Raji (cell line): Measurements from ENCODE around the gene FA2H.

Experiments used
- POLR2A ChIP-seq: IDR thresholded peaks from 2 replicates; pipeline ENCODE4 v1.6.1; 2011; ENCODE audit warnings: low read depth, low read length, control low read depth; ENCODE audit not compliant: insufficient read depth

FA2H gene

DNA sequence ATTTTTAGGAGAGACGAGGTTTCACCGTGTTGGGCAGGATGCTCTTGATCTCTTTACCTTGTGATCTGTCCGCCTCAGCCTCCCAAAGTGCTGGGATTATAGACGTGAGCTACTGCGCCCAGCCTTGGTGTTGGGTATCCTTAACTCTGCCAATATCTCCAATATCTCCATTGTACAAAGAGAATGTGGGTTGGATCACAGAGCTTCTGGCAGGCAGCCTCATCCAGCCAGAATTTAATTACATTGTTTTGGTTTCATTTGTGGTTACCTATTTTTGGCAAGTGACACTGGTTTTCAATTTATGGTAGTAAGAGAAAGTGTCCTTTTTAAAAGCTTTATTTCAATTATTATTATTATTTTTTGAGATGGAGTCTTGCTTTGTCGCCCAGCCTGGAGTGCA lies 93.9 kb downstream of the FA2H start:
- no peak for TF ChIP-seq POLR2A

DNA sequence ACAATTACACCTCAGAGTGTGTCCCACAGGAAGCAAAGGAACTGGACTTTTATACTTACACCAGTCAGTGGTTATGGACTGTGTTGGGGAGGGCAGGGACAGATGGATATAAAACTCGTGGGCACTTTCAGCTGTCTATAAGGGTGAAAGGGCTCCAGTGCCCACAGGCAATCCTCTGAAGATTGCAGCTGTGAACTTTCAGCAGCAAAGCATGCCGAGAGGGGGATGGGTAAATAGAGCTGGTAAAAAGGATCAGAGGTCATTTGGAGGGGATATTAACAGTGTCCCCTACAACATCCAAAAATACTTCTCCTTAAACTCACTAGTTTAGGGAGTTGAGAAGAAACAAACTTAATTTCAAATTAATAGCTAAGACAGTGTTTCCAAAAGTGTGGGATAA lies 94.6 kb downstream of the FA2H start:
- no peak for TF ChIP-seq POLR2A

DNA sequence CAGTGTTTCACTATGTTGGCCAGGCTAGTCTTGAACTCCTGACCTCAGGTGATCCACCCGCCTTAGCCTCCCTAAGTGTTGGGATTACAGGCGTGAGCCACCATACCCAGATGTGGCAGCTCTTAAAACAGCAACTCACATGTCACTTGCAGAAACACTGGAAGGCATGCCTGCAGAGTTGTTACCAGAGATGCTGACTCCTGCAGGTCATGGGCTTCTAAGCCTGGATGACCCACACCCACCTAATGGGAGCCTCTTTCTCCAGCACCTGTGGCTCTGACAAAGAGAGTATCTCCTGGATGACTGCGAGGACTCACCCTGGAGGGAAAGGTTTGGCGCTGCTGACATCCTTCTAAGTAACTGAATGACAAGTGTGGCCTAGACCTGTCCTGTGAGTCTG lies 96.8 kb downstream of the FA2H start:
- no peak for TF ChIP-seq POLR2A

DNA sequence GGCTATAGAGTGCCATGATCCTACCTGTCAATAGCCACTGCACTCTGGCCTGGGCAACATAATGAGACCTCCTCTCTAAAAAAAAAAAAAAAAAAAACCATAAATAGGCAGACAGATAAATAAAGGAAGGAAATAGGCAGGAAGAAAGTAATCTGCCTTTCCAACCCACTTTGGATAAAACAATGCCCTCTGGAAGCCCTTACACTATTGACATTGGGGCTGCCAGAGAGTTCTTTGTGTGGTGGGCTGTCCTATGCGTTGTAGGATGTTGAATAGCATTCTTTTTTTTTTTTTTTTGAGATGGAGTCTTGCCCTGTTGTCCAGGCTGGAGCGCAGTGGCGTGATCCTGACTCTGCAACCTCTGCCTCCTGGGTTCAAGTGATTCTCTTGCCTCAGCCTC lies 100.7 kb downstream of the FA2H start:
- TF ChIP-seq POLR2A = no peak

DNA sequence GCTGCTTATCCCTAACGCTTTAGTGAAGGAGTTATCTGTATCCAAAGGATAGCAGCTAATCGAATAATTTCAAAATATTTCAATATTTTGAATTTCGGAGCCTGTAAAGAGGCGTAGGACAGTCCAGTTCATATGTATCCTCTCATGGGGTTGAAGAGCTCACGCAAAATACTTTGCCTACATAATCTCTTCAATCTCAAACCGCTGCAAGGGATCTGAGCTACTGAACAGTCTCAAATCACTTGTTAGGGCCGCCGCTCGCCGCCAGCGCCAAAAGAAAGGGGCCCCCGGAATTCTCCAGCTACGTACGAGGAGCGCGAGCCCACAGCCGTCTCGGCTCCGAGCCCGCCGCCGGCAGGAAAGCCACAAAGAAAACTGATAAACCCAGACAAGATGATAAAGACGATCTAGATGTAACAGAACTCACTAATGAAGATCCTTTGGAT lies 107.3 kb downstream of the FA2H start:
- TF ChIP-seq POLR2A = no peak

DNA sequence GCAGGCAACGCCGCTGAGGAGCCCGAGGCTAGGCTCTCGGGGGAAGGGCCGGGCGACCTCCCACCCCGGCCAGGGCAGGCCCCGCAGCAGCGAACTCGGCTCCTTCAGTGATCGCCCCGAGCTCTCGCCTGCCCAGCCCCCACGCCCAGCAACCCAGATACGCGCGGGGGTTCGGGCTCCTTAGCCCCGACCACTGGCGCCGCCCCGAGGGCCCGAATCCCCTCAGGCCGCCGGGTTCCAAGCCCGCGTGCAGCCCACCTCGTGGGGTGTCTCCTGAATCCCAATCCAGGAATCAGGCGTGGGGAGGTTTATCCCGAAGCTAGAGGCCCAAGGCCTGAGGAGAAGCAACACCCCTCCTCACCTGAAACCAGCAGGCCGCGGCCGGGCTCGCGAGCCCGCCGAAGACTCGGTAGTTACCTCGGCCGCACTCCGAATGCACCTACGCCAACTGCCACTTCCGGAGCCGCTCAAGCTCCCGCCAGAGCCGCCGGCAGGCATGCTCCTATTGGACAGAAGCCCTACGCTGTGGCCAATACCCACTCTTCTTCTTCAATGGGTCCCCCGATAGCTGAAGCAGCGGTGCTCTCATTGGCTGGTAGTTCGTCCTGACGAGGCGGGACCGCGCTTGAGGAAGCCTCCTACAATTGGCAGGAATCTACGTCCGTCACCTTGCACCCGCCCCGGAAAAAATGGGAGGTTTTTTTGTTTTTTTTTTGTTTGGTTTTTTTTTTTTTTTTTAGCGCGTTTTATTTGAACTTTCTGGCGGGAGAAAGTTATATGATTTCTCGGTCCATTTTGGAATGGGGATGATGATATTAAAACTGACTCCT lies 108.0 kb downstream of the FA2H start, which contains the start of gene RFWD3:
Gene RFWD3 (minus strand): TSS at position 453 of the 830 bp plus-strand sequence. CDS start 5,428 bp downstream, outside the sequence.
- peak; percentile 83 for TF ChIP-seq POLR2A

DNA sequence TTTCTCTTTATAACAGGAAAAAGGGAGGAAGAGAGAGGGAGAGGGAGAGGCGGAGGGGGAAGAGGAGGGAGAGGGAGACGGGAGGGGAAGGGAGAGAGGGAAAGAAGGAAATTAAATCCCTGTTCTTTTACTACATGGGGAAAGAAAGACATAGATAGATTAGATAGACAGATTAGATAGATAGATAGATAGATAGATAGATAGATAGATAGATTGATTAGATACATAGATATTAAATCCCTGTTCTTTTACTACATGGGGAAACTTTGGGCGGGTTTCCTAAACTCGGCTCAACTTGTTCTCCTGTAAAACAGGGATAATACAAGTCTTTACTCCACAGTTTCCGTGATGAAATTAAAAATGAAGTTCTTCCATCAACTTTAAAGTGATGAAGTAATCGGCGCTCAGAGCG lies 108.6 kb downstream of the FA2H start:
- no peak for TF ChIP-seq POLR2A
